ENCODE measurements around the gene ATXN1. TPM values are rescaled to one million over a fixed set of nuclear protein-coding genes. Genes with fewer than 3 reads are reported as not detected.

Gene ATXN1
- total and polyA plus RNA-seq, 2 donors from 2014 or later: 4.2 to 58.2 TPM

DNA sequence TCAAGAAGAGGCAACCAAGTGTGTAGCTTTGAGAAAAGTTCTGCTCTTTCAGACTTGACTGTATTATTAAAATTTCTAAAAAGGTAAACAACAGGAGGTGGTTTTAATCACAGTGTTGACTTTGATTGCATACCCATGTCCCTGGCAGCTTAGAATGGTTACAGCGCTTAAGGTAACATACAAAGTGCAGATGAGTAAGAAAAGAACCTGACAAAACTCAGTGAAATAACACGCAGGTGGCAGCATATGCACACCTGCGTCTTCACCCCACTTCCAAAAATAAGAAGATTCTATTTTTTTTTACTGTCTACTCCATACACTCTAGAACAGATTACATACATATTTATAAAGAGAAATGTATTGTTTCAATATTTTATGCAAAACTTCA, 289.4 kb downstream of the ATXN1 start:
- intact Hi-C loops (cut with DNase I): no loop called here
- Histone ChIP-seq H3K27ac (ENCODE audit: low read depth in 2 of 2, low read length in 2 of 2) (no peak overlapping the region), H3K4me3 (ENCODE audit: low read length in 3 of 3) (no peak overlapping the region), H3K4me1 (ENCODE audit: control insufficient read depth in 2 of 3, insufficient read depth in 2 of 3, low read depth in 1 of 3, low read length in 3 of 3) (peaks cover 0 to 8% (median 8%) of the 10 kb centered on the region in 3 donors), H3K9me3 (ENCODE audit: control insufficient read depth in 2 of 3, insufficient read depth in 1 of 3, low read length in 3 of 3) (peaks cover 0 to 5% (median 0%) of the 10 kb centered on the region in 3 donors), H3K27me3 (ENCODE audit: control insufficient read depth, insufficient read depth, low read length) (no peaks in the 10 kb centered on the region), H3K36me3 (ENCODE audit: control insufficient read depth in 2 of 3, insufficient read depth in 3 of 3, low read length in 3 of 3) (peaks cover 0 to 2% (median 0%) of the 10 kb centered on the region in 3 donors), H3K9ac (ENCODE audit: low read length in 3 of 3) (no peak overlapping the region)
- DNase-seq (no peak), FAIRE-seq (no peak)
- no peak for TF ChIP-seq CTCF (IDR thresholded peaks at IDR 0.05; ENCODE audit: borderline replicate concordance, extremely low read depth, insufficient read depth)

GRCh38 chr6:16471222-16471909, 289.9 kb downstream of the ATXN1 start:
- Histone ChIP-seq H3K4me1 (ENCODE audit: control insufficient read depth in 2 of 3, insufficient read depth in 2 of 3, low read depth in 1 of 3, low read length in 3 of 3) (peaks cover 0 to 8% (median 8%) of the 10 kb centered on the region in 3 donors), H3K4me3 (ENCODE audit: low read length in 3 of 3) (no peak overlapping the region), H3K36me3 (ENCODE audit: control insufficient read depth in 2 of 3, insufficient read depth in 3 of 3, low read length in 3 of 3) (peaks cover 0 to 2% (median 0%) of the 10 kb centered on the region in 3 donors), H3K9me3 (ENCODE audit: control insufficient read depth in 2 of 3, insufficient read depth in 1 of 3, low read length in 3 of 3) (peaks cover 0 to 5% (median 0%) of the 10 kb centered on the region in 3 donors), H3K9ac (ENCODE audit: low read length in 3 of 3) (no peak overlapping the region), H3K27ac (ENCODE audit: low read depth in 2 of 2, low read length in 2 of 2) (no peak overlapping the region), H3K27me3 (ENCODE audit: control insufficient read depth, insufficient read depth, low read length) (no peaks in the 10 kb centered on the region)
- DNase-seq (peak in 4 of 5 donors; percentile 73 to 83 (median 78)), FAIRE-seq (no peak)
- TF ChIP-seq CTCF (IDR thresholded peaks at IDR 0.05; ENCODE audit: borderline replicate concordance, extremely low read depth, insufficient read depth): no peak
- intact Hi-C loops (cut with DNase I): no loop called here

DNA sequence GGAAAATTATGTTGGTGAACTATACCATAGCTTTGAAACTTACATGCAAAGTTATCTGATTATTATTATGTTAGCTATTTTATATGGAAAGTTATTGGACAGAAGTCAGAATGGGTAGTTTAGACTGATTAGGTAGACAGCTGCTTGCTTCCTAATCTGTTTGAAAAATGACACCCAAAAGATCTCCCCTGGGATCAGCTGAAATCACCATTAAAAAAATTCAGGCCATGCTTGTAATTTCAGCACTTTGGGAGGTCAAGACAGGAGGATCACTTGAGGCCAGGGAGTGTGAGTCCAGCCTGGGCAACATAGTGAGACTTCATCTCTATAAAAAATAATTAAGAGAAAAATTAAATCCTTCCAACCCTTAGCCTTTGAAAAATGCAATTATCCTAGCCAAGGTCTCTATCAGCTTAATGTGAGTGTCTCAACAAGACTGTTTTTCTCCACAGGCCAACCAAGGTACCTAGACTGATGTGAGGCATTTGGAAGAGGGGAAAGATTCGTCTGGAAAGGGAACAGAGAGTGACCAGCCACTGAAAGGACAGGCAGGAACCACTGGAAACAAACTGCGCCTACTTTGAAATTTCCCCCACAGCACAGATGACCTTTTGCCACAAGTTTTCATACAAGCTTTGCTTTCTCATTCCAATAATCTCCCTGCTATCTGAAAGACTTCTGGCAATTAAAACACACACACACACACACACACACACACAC, 290.6 kb downstream of the ATXN1 start:
- H3K9ac ChIP-seq (ENCODE audit: low read length in 3 of 3): no peak overlapping the region
- FAIRE-seq (no peak), DNase-seq (no peak)
- peaks cover 0 to 8% (median 8%) of the 10 kb centered on the region in 3 donors for H3K4me1 ChIP-seq (ENCODE audit: control insufficient read depth in 2 of 3, insufficient read depth in 2 of 3, low read depth in 1 of 3, low read length in 3 of 3)
- H3K27ac ChIP-seq (ENCODE audit: low read depth in 2 of 2, low read length in 2 of 2): no peak overlapping the region
- H3K27me3 ChIP-seq (ENCODE audit: control insufficient read depth, insufficient read depth, low read length): no peaks in the 10 kb centered on the region
- H3K4me3 ChIP-seq (ENCODE audit: low read length in 3 of 3): no peak overlapping the region
- intact Hi-C loops (cut with DNase I): no loop called here
- no peak for TF ChIP-seq CTCF (IDR thresholded peaks at IDR 0.05; ENCODE audit: borderline replicate concordance, extremely low read depth, insufficient read depth)
- peaks cover 0 to 5% (median 0%) of the 10 kb centered on the region in 3 donors for H3K9me3 ChIP-seq (ENCODE audit: control insufficient read depth in 2 of 3, insufficient read depth in 1 of 3, low read length in 3 of 3)
- peaks cover 0 to 2% (median 0%) of the 10 kb centered on the region in 3 donors for H3K36me3 ChIP-seq (ENCODE audit: control insufficient read depth in 2 of 3, insufficient read depth in 3 of 3, low read length in 3 of 3)
